Measurements from ENCODE around the gene ZFC3H1. TPM values are rescaled to one million over a fixed set of nuclear protein-coding genes. Genes with fewer than 3 reads are reported as not detected.

The ZFC3H1 gene
- total RNA-seq, 1 donor from 2014 or later: 51.7 TPM

GRCh38 chr12:71602761-71603577, 60.7 kb downstream of the ZFC3H1 start:
- peaks cover 25% of the 10 kb centered on the region for H3K36me3 ChIP-seq (ENCODE audit: insufficient read depth, low read length)
- no peak overlapping the region for H3K4me2 ChIP-seq (ENCODE audit: low read length)
- no peaks in the 10 kb centered on the region for H3K27me3 ChIP-seq (ENCODE audit: insufficient read depth, low read length)
- FAIRE-seq (no peak), DNase-seq (ENCODE audit: low read depth) (no peak)
- H3K27ac ChIP-seq (ENCODE audit: low read depth, low read length): no peak overlapping the region
- H3K9me3 ChIP-seq (ENCODE audit: insufficient read depth, low read depth, low read length): no peaks in the 10 kb centered on the region
- H3K27me3 Mint-ChIP-seq (ENCODE audit: low read depth, unreplicated experiment): no peaks in the 10 kb centered on the region
- H3K36me3 Mint-ChIP-seq (ENCODE audit: low read depth, unreplicated experiment): peaks cover 3% of the 10 kb centered on the region
- TF ChIP-seq EZH2 (IDR thresholded peaks at IDR 0.05; ENCODE audit: insufficient read depth, low read length): no peak
- TF ChIP-seq CTCF (IDR thresholded peaks at IDR 0.05; ENCODE audit: insufficient read depth, low read depth, low read length): no peak
- no peaks in the 10 kb centered on the region for H3K79me2 ChIP-seq (ENCODE audit: insufficient read depth, low read length)
- no peak overlapping the region for H3K9ac ChIP-seq (ENCODE audit: low read length)
- no peak overlapping the region for H3K4me3 ChIP-seq (ENCODE audit: insufficient read depth, low read depth, low read length)
- no peak overlapping the region for H3K27ac Mint-ChIP-seq (ENCODE audit: unreplicated experiment)
- no peak overlapping the region for H3K4me3 Mint-ChIP-seq (ENCODE audit: unreplicated experiment)
- no peaks in the 10 kb centered on the region for H3K9me3 Mint-ChIP-seq (ENCODE audit: unreplicated experiment)
- no peak overlapping the region for H2AFZ ChIP-seq (ENCODE audit: low read depth, low read length)
- H4K20me1 ChIP-seq (ENCODE audit: insufficient read depth, low read length): peaks cover 4% of the 10 kb centered on the region
- no peaks in the 10 kb centered on the region for H3K4me1 ChIP-seq (ENCODE audit: insufficient read depth, low read length)
- H3K4me1 Mint-ChIP-seq (ENCODE audit: low read depth, unreplicated experiment): peaks cover 5% of the 10 kb centered on the region

- Histone ChIP-seq H3K4me1 (ENCODE audit: insufficient read depth, low read length) (no peaks in the 10 kb centered on the region), H4K20me1 (ENCODE audit: insufficient read depth, low read length) (peaks cover 4% of the 10 kb centered on the region), H3K9ac (ENCODE audit: low read length) (no peak overlapping the region), H3K4me2 (ENCODE audit: low read length) (no peak overlapping the region), H3K27me3 (ENCODE audit: insufficient read depth, low read length) (no peaks in the 10 kb centered on the region), H3K4me3 (ENCODE audit: insufficient read depth, low read depth, low read length) (no peak overlapping the region), H3K79me2 (ENCODE audit: insufficient read depth, low read length) (no peaks in the 10 kb centered on the region), H2AFZ (ENCODE audit: low read depth, low read length) (no peak overlapping the region), H3K9me3 (ENCODE audit: insufficient read depth, low read depth, low read length) (no peaks in the 10 kb centered on the region), H3K27ac (ENCODE audit: low read depth, low read length) (no peak overlapping the region), H3K36me3 (ENCODE audit: insufficient read depth, low read length) (peaks cover 12% of the 10 kb centered on the region)
- H3K4me1 Mint-ChIP-seq (ENCODE audit: low read depth, unreplicated experiment): peaks cover 5% of the 10 kb centered on the region
- no peaks in the 10 kb centered on the region for H3K27me3 Mint-ChIP-seq (ENCODE audit: low read depth, unreplicated experiment)
- peaks cover 3% of the 10 kb centered on the region for H3K36me3 Mint-ChIP-seq (ENCODE audit: low read depth, unreplicated experiment)
- no peaks in the 10 kb centered on the region for H3K9me3 Mint-ChIP-seq (ENCODE audit: unreplicated experiment)
- TF ChIP-seq CTCF (IDR thresholded peaks at IDR 0.05; ENCODE audit: insufficient read depth, low read depth, low read length): no peak
- no peak for TF ChIP-seq EZH2 (IDR thresholded peaks at IDR 0.05; ENCODE audit: insufficient read depth, low read length)
- no peak overlapping the region for H3K4me3 Mint-ChIP-seq (ENCODE audit: unreplicated experiment)
- FAIRE-seq: no peak
- H3K27ac Mint-ChIP-seq (ENCODE audit: unreplicated experiment): no peak overlapping the region
- peak; percentile 23 for DNase-seq (ENCODE audit: low read depth)
Measured at GRCh38 chr12:71601546-71601945, 62.1 kb downstream of the ZFC3H1 start.

- Histone ChIP-seq H3K9me3 (ENCODE audit: insufficient read depth, low read depth, low read length) (no peaks in the 10 kb centered on the region), H3K36me3 (ENCODE audit: insufficient read depth, low read length) (no peaks in the 10 kb centered on the region), H3K9ac (ENCODE audit: low read length) (no peak overlapping the region), H4K20me1 (ENCODE audit: insufficient read depth, low read length) (no peaks in the 10 kb centered on the region), H3K4me3 (ENCODE audit: insufficient read depth, low read depth, low read length) (no peak overlapping the region), H3K4me2 (ENCODE audit: low read length) (no peak overlapping the region), H3K27me3 (ENCODE audit: insufficient read depth, low read length) (no peaks in the 10 kb centered on the region), H2AFZ (ENCODE audit: low read depth, low read length) (no peak overlapping the region), H3K79me2 (ENCODE audit: insufficient read depth, low read length) (no peaks in the 10 kb centered on the region), H3K27ac (ENCODE audit: low read depth, low read length) (no peak overlapping the region), H3K4me1 (ENCODE audit: insufficient read depth, low read length) (no peaks in the 10 kb centered on the region)
- Mint-ChIP-seq H3K4me3 (ENCODE audit: unreplicated experiment) (no peak overlapping the region), H3K9me3 (ENCODE audit: unreplicated experiment) (no peaks in the 10 kb centered on the region), H3K4me1 (ENCODE audit: low read depth, unreplicated experiment) (peaks cover 5% of the 10 kb centered on the region), H3K27ac (ENCODE audit: unreplicated experiment) (no peak overlapping the region), H3K36me3 (ENCODE audit: low read depth, unreplicated experiment) (no peaks in the 10 kb centered on the region), H3K27me3 (ENCODE audit: low read depth, unreplicated experiment) (no peaks in the 10 kb centered on the region)
- no peak for TF ChIP-seq EZH2 (IDR thresholded peaks at IDR 0.05; ENCODE audit: insufficient read depth, low read length)
- no peak for TF ChIP-seq CTCF (IDR thresholded peaks at IDR 0.05; ENCODE audit: insufficient read depth, low read depth, low read length)
- DNase-seq (ENCODE audit: low read depth) (no peak), FAIRE-seq (no peak)
Measured at GRCh38 chr12:71599210-71599609, 64.4 kb downstream of the ZFC3H1 start.
